ENCODE measurements around the gene ADTRP. TPM values are rescaled to one million over a fixed set of nuclear protein-coding genes. Genes with fewer than 3 reads are reported as not detected.

The ADTRP gene
- total and polyA plus RNA-seq, 10 donors: 1.00 to 7.4 (median 2.0) TPM

GRCh38 chr6:11731423-11731822 lies 47.2 kb downstream of the ADTRP start:
- no peak for DNase-seq
- 69 to 86% (median 80%) methylated on average over 3 of the region's 3 CpGs for WGBS, 5 donors
- intact Hi-C loops (cut with DNase I; ENCODE audit: low total_unique reads): no loop called here

GRCh38 chr6:11730641-11731040 lies 48.0 kb downstream of the ADTRP start:
- no peak for TF ChIP-seq POLR2AphosphoS5 (IDR thresholded peaks at IDR 0.05)
- TF ChIP-seq CTCF (IDR thresholded peaks at IDR 0.05 in 8 of 11, conservative IDR thresholded peaks at IDR 0.05 in 3 of 11): no peak
- no peak for TF ChIP-seq POLR2A (IDR thresholded peaks at IDR 0.05)
- H3K9me3 ChIP-seq: no peaks in the 10 kb centered on the region
- no peak for DNase-seq
- no peak overlapping the region for H3K4me3 ChIP-seq
- H3K27ac ChIP-seq: peak overlapping the region in 2 of 8 donors; percentile 11 to 61
- peaks cover 0 to 28% (median 10%) of the 10 kb centered on the region in 6 donors for H3K4me1 ChIP-seq
- H3K27me3 ChIP-seq (replicated peaks in 1 of 7): peaks cover 0 to 6% (median 0%) of the 10 kb centered on the region in 7 donors
- intact Hi-C loops (cut with DNase I; ENCODE audit: low total_unique reads): no loop called here
- no peaks in the 10 kb centered on the region for H3K36me3 ChIP-seq
- WGBS, 5 donors: 55 to 76% (median 59%) methylated on average over 2 of the region's 2 CpGs

More at GRCh38 chr6:11731423-11731822, 47.2 kb downstream of the ADTRP start:
- Histone ChIP-seq H3K4me3 (no peak overlapping the region), H3K27ac (peak overlapping the region in 7 of 8 donors; percentile 16 to 74 (median 61)), H3K27me3 (replicated peaks in 1 of 7) (peaks cover 0 to 6% (median 0%) of the 10 kb centered on the region in 7 donors), H3K4me1 (peaks cover 0 to 28% (median 10%) of the 10 kb centered on the region in 6 donors), H3K36me3 (no peaks in the 10 kb centered on the region), H3K9me3 (no peaks in the 10 kb centered on the region)
- no peak for TF ChIP-seq POLR2A (IDR thresholded peaks at IDR 0.05)
- no peak for TF ChIP-seq POLR2AphosphoS5 (IDR thresholded peaks at IDR 0.05)
- no peak for TF ChIP-seq CTCF (IDR thresholded peaks at IDR 0.05 in 8 of 11, conservative IDR thresholded peaks at IDR 0.05 in 3 of 11)

- no peak overlapping the region for H3K4me3 ChIP-seq
- H3K27ac ChIP-seq: peak overlapping the region in 5 of 8 donors; percentile 23 to 64 (median 55)
- TF ChIP-seq CTCF (IDR thresholded peaks at IDR 0.05 in 8 of 11, conservative IDR thresholded peaks at IDR 0.05 in 3 of 11): no peak
- TF ChIP-seq POLR2AphosphoS5 (IDR thresholded peaks at IDR 0.05): no peak
- no peak for TF ChIP-seq POLR2A (IDR thresholded peaks at IDR 0.05)
- intact Hi-C loops (cut with DNase I; ENCODE audit: low total_unique reads): no loop called here
- peaks cover 0 to 6% (median 0%) of the 10 kb centered on the region in 7 donors for H3K27me3 ChIP-seq (replicated peaks in 1 of 7)
- peaks cover 0 to 28% (median 10%) of the 10 kb centered on the region in 6 donors for H3K4me1 ChIP-seq
- WGBS, 5 donors: 47 to 77% (median 56%) methylated on average over 8 of the region's 8 CpGs
- no peak for DNase-seq
- no peaks in the 10 kb centered on the region for H3K36me3 ChIP-seq
- H3K9me3 ChIP-seq: no peaks in the 10 kb centered on the region
These were observed 49.5 kb downstream of the ADTRP start for GRCh38 chr6:11729076-11729475.

GRCh38 chr6:11727998-11728961 lies 50.3 kb downstream of the ADTRP start:
- WGBS, 5 donors: 44 to 63% (median 57%) methylated on average over 11 of the region's 11 CpGs
- TF ChIP-seq POLR2AphosphoS5 (IDR thresholded peaks at IDR 0.05): no peak
- DNase-seq: no peak
- no peaks in the 10 kb centered on the region for H3K36me3 ChIP-seq
- H3K27ac ChIP-seq: peak overlapping the region in 6 of 8 donors; percentile 5 to 64 (median 53)
- H3K4me3 ChIP-seq: peak overlapping the region in 1 of 8 donors; percentile 30
- no peaks in the 10 kb centered on the region for H3K9me3 ChIP-seq
- intact Hi-C loops (cut with DNase I; ENCODE audit: low total_unique reads): no loop called here
- H3K27me3 ChIP-seq (replicated peaks in 1 of 7): peaks cover 0 to 6% (median 0%) of the 10 kb centered on the region in 7 donors
- peaks cover 0 to 28% (median 10%) of the 10 kb centered on the region in 6 donors for H3K4me1 ChIP-seq
